GM18858 (cell line): ENCODE data around the gene SSR2.

Experiments
- ATAC-seq: cut with Tn5 transposase; IDR thresholded peaks from one replicate; pipeline ENCODE4 v1.9.1; 2021; ENCODE audit not compliant: unreplicated experiment

The SSR2 gene

DNA sequence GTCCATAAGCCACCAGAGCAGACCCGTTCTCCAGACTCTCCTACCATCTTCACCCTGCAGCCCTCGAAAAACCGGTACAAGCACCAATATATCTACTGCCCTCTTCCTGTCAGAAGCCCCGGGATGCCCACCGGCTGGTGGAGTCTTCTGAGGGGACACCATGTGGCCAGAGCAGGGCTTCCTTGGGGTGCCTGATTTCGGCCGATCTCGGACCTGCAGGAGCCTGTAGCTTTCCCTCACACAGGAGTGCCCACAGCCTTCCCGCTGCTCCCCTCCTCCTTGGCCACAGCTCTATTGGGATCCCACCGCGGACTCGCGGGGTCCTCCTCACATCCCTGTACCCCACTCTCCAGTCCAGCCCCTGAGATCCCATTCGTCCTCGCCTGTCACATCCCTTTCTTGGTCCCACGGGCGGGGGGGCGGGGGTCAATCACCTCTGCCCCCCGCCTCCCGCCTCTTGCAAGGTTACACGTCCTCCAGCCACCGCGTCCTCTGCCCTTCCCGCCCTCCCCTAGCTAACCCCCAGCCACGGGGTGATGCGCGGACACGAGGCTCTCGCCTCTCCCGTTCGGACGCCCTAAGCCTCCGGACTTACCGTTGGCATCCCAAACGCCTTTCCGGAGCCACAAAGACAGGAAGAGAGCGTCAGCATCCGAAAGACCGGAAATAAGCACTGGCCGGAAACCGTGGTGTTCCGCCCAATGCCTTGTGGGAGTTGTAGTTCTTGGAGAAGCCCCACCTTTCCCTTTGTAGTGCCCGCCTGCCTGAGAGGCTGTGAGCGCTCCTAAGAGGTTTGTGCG lies at the start of gene SSR2:
SSR2 (minus strand) TSS at position 659 of the 800 bp plus-strand sequence. CDS start 784 bp downstream, outside the sequence.
- ATAC-seq, result peak; percentile 88

DNA sequence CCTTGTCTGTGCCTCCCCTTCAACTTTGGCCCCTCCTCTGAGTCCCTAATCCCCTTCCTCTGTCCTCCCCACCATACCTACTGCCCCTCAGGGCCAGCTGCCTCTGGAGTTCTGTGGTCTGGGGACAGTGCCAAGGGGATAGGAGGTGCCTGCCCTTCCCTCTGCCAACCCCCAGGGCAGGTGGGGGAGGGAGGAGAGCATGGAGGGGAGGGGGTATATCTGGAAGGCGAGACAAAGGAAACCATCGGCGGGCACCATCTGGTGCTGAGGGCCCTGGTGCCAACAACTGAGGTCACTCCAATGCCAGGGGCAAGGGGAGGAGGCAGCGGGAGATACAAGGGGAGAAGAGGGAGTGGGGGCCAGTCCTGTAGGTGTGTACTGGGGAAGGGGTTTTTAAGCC lies 49.8 kb upstream of the SSR2 start:
- ATAC-seq, result no peak

DNA sequence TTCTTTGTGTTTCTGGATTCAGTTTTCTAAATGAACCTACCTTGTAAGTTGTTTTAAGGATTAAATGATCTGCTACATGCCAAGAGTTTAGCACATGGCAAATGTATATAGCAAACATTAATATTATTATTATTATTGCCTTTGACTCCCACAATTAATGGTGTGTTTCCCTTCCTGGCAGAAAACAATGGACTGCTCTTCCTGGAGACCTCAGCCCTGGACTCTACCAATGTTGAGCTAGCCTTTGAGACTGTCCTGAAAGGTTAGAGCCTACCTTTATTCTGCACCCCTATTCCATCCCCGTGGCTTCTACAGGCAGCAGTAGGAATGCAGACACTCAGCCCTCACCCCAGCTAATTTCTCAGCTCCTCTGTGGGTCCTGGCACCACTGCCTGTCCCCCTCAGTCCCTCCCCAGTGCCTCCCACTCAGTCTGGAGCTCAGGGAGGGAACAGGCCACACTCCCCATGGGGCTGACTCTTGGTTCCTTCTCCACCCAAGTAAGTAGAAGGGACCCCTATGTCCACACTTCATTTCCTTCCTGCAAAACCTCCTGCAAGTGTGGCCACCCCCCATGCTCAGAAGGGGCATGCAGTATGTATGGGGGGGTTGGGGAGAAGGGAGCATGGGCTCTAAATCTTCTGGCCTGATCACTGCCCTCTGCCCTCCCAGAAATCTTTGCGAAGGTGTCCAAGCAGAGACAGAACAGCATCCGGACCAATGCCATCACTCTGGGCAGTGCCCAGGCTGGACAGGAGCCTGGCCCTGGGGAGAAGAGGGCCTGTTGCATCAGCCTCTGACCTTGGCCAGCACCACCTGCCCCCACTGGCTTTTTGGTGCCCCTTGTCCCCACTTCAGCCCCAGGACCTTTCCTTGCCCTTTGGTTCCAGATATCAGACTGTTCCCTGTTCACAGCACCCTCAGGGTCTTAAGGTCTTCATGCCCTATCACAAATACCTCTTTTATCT lies 49.0 kb upstream of the SSR2 start:
- no peak for ATAC-seq

DNA sequence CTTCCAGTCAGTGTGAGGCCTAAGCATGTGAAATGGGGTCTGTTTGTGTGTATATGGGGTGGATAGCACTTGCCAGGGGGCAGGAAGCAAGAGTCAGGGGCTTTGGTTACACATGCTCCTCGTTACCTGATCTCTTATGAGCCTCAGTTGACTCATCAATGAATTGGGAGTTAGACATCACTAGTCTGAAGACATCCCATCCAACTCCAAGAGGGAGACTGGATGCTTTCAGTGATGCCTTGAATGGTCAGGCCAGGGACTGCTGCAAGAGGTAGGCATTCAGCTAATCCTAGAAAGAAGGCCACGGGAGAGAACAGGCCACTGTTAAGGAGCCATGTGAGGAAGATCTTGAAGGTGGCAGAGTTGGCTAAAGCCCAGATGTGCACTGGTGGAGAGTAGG lies 46.5 kb upstream of the SSR2 start:
- no peak for ATAC-seq

DNA sequence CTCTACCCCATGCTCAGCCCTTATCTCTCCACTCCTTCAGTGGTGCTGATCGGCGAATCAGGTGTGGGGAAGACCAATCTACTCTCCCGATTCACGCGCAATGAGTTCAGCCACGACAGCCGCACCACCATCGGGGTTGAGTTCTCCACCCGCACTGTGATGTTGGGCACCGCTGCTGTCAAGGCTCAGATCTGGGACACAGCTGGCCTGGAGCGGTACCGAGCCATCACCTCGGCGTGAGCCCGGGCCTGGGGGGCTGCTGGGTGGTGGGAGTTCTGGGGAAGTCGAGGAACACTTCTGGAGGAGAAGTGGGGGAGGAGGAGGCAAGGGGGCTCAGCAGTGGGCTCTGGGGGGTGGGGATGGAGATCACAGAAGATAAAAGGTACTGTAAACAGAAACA lies 45.1 kb upstream of the SSR2 start:
- ATAC-seq, result no peak

DNA sequence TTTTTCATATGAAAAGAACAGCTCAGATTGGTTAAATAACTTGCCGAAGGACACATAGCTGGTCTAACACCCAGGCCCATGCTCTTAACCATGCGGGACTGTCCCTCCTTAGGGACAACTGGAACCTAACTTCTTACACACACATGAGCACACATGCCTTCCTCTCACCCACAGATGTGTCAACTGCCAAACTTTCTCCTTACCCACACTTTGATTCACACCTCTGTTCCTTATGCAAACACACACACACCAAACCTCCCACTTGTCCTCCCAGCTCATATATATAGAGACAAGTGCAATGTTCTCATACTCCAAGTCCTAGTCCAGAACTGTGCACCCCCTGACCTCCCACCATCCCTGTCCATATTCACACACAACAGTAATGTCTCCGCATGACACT lies 44.5 kb upstream of the SSR2 start:
- no peak for ATAC-seq

DNA sequence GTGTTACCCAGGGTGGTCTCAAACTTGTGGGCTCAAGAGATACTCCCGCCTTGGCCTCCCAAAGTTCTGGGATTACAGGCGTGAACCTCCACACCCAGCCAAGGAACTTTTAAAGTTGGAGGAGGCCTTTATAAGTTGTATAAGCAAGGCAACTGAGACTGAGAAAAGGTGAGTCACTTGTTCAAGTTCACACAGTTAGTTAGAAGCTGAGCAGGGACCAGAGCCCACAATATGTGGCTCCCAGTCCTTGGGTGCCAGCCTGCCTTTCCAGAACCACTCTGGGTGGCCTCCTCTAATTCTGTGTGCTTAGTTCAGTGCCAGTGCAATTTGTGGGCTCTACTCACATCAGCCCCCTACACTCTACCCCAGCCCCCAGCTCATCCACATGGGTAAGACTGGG lies 43.9 kb upstream of the SSR2 start:
- ATAC-seq, result no peak

DNA sequence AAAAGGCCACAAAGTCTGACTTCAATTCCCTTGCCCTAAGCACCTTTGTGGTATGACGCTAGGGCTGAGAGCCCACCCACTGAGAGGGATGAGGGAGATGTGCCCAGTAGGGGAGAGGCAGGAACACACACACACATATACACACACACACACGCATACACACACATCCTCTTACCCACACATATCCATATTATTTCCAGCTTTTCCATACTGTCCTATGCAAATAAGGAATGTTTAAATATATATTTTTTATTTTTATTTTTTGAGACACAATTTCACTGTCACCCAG lies 43.2 kb upstream of the SSR2 start:
- ATAC-seq, result no peak

DNA sequence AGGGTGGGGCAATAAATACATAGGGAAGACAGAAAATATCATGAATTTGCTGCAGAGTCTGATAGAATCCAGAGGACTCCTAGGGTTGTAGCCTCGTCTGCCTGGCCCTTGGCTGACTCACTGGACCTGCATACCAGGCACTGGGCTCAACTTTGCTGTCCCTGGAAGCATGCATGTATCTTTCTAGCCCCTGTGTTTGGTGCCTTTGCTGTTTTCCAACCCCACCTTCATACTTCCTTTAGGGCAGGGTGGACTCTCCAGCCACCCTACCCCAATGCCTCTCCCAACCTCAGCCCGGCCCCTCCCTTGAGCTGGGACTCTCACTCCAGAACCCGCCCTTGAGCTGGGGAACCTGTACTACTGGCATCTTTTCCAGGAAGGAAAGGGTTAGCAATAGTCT lies 41.4 kb upstream of the SSR2 start:
- no peak for ATAC-seq

DNA sequence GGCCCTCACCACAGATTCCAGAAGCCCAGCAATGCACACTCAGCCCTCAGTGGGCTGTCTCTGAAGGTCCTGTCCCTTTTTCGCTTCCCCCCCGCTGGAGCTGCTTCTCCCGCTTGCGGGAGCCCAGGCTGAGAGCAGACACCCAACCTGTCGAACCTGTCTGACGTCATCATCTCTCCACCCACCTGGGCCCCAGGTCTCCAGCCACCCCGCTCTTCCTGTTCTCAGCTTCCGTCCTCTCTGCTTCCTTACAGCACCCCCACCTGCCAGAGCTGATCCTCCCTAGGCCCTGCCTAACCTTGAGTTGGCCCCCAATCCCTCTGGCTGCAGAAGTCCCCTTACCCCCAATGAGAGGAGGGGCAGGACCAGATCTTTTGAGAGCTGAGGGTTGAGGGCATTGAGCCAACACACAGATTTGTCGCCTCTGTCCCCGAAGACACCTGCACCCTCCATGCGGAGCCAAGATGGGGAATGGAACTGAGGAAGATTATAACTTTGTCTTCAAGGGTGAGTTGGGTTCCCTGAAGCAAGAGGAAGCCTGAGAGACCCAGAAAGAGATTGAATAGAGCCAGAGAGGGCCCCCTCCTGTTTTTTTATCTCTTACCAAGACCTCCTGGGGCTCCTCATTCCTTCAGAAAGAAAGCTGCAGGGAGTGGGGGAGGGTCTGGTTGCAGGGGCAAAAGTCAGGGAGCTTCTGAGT lies 40.3 kb upstream of the SSR2 start, which contains the start of gene RAB25:
RAB25 (plus strand) TSS at position 224 of the 700 bp plus-strand sequence; CDS start at position 465, 241 bp downstream.
- no peak for ATAC-seq

DNA sequence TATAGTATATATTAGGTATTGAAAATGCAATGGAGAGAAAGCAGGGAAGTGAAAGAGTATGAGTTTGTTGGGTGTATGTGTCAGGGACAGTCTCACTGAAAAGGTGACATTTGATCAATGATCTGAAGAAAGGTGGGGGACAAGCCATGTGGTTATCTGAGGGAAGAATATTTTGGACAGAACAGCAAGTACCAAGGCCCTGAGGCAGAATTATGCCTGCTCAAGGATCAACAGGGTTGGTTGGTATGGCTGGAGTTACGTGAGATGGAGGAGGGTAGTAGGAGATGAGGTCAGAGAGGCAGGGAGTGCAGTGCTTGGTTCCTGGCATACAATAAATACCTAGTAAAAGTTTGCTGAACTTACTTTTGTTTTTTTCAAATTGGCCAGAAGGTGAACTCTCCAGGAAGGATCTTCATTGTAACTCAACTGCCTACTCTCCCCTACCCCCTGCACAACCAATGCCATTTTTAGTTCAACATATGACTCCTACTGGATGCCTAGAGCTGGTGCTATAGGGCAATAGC lies 35.6 kb upstream of the SSR2 start:
- ATAC-seq, result no peak

DNA sequence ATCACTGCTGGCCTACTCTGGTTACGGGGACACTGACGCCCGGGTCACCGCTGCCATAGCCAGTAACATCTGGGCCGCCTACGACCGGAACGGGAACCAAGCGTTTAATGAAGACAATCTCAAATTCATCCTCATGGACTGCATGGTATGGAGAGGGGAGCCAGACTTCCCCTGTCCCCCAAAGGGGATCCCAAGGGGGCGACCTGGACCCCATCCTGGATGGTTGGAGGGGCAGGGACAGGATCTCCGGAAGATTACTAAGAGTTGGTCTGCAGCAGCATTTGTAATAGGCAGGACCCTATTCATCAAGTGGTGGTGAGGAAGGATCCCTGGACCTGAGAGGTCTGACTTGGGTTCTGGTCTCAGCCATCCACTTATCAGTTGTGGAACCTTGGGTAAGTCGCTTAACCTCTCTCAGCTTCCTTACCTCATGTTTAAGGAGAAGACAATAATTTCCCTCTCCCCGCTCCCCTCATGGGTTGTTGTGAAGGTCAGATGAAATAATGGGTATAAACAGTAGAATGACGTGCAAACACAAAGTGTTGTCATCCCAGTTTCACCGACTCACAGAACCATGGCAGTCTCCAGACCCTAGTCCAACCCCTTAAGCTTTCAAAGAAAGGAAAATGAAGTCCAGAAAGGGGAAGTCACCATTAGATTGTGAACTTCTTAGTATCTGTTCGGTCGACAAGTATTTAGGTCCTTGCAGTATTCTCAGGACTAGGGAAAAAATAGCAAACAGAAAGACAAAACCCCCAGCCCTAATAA lies 34.7 kb upstream of the SSR2 start:
- ATAC-seq, result no peak

DNA sequence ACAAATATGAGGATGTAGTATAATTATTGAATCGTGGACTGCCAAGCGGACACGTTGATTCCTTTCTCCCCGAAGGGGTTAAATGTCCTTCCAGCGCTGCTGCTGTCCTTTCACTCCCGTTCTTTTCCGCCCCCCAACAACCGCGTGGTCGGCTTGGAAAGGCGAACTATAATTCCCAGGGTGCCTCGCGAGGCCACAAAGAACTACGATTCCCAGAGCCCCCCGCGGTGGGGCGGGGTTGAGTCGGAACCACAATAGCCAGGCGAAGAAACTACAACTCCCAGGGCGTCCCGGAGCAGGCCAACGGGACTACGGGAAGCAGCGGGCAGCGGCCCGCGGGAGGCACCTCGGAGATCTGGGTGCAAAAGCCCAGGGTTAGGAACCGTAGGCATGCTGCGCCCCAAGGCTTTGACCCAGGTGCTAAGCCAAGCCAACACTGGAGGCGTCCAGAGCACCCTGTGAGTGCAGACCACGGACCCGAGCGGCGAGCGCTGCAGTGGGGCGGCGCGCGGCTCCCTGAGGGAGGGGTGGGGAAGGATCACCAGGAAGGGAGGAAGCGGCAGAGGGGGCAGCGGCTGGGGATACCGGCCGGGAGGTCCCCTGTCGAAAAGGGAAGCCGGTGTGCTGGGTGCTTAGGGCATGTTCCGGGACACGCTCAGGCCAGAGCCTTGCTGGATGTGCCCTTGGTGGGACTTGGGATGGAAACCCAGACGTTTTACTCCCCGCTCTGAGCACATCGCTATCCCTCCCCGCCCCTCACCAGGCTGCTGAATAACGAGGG lies 33.9 kb upstream of the SSR2 start, which contains the start of gene LAMTOR2:
LAMTOR2 (plus strand) TSS at position 283 of the 781 bp plus-strand sequence; CDS start at position 391, 108 bp downstream.
- ATAC-seq, result peak; percentile 68

DNA sequence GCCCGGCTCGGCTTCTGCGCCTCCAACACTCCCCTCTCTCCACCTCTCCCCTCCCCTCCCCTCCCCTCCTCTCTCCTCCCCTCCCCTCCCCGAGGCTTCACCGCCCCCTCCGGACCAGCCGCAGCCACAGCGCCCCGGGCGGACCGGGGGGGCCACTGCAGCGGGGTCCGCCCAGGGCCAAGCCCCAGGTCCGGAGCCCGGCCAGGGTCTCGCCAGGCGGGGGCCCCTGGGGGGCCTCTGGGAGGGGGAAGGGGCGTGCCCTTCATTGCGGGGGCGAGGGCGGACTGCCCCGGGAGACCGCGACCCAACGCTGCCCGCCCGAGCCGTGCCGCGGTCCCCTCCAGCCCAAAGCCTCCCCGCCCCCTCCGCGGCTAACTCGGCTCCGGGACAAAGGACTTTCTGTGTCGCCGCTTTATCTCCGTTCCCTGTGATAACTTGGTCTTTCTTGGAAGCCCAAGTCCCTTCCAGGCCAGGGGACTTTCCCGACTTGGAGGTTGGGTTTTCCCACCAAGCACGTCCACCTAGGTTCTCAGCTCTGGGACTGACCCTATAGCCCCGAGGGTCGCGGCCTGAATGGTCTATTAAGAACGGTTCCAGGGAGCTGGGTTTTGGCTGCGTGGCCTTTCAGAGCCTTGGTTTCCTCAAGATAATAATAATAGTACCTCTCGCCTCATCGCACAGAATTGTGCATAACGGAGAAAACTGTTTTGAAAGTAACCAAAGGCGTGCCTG lies 33.2 kb upstream of the SSR2 start, which contains the start of gene UBQLN4:
UBQLN4 (minus strand) TSS at position 31 of the 732 bp plus-strand sequence. CDS start 97 bp downstream, outside the sequence.
- ATAC-seq, result no peak

DNA sequence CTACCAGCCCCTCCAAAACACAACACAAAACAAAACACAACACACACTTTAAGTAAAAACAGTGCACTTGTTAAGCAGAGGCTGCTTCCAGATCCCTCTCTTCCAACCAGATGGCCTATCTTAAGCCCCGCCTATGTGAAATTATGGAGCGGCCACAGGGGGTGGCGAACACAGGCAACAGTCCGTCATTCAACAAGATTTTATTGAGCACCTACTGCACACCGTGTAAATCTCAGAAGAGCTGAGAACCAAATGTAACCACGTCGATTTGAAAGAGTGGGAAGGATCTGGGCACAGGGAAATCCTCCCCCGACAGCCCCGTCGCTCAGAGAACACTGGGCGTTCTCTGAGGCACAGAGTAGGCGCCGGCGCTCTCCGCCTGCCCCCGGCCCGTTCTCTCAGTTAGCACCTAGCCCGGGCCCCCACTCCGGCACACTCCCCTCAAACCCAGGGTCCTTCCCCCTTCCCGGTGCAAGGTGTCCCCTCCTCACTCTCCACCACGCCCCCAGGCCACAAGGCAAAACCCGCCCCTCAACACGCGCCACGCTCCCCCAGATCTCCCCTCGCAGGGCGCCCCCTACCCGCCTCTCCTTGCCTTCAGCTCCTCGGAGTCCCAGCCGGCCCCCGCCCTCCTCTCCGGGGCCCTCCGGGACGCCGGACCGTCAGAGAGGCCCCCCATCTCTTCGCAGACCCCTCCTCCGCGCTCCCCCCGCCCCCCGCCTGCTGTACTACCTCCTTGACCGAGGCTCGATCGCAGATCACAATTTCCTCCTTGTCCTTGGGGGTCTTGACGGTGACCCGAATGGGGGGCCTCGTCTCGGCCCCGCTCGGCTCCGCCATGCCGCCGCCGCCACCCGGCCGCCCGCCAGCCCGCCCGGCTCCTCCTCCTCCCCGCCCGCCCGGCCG lies 32.4 kb upstream of the SSR2 start:
- ATAC-seq, result no peak

DNA sequence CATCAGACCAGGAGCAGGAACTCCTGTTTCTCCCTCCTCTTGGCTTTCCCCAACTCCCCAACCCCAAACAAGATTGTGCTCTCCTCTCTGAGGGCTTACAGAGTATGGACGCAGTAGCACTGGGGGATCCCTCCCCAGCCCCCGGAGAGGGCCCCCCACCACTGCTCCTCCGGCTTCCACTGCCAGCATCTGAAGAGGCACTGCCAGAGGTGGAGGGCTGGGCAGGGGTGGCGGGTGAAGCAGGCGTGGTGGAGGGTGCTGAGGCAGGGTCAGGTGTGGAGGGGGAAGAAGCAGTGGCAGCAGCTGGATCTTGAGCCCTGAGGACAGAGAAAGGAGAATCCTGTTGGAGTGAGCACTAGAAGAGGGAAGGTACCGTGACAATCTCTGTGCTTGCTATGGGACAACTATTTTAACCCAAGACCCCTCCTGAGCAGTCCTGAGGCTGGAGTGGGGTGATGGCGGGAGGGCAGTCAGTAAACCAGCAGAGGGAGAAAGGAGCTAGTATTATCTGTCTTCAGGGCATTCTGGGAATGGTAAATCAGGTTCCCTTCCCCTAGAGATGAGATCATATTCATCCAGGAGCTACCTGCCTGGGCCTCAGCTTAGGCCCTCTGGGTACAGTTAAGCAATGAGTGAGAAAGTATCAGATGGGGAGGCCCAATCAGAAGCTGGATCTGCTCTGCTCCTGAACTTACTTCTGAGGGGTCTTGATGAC lies 30.4 kb upstream of the SSR2 start:
- ATAC-seq, result no peak

DNA sequence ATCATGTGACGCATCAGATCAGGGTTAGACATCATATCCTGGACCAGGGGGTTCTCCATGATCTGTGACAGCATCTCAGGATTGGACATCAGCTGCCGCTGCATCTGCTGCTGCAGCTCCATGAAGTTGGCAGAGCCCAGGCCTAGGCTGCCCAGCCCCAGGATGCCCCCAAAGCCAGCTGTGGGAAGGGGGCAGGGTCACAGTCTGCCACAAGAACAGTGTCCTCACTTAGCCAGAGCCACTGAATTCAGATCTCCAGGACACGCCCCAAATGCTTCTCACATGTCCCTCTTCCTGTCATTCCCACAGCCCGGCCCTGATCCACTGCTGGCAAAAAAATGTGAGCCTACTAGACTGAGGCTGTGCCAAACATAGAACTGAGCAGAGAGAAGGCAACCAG lies 29.6 kb upstream of the SSR2 start:
- ATAC-seq, result no peak
